Mucosa of rectum (tissue), 2 donors: Measurements from ENCODE around the gene FAM168A.

Experiments used
- H3K27ac ChIP-seq, 2 donors: one replicate each; pipeline ENCODE4 v1.7.0; 2013; ENCODE audit warnings: inconsistent platforms in 2 of 2, low read depth in 2 of 2, low read length in 2 of 2
- H3K27me3 ChIP-seq, 2 donors: one replicate each; pipeline ENCODE4 v1.7.0; 2013; ENCODE audit warnings: low read length in 2 of 2; ENCODE audit not compliant: control insufficient read depth in 2 of 2, insufficient read depth in 2 of 2
- H3K36me3 ChIP-seq, 2 donors: one replicate each; pipeline ENCODE4 v1.7.0; 2013; ENCODE audit warnings: low read length in 2 of 2; ENCODE audit not compliant: control insufficient read depth in 2 of 2, insufficient read depth in 2 of 2
- H3K4me1 ChIP-seq, 2 donors: one replicate each; pipeline ENCODE4 v1.7.0; 2013; ENCODE audit warnings: low read length in 2 of 2, mild to moderate bottlenecking in 1 of 2; ENCODE audit not compliant: control insufficient read depth in 2 of 2, insufficient read depth in 2 of 2
- H3K4me3 ChIP-seq, 2 donors: one replicate each; pipeline ENCODE4 v1.7.0; 2013; ENCODE audit warnings: low read length in 2 of 2
- H3K9ac ChIP-seq, 2 donors: one replicate each; pipeline ENCODE4 v1.7.0; 2013; ENCODE audit warnings: low read length in 2 of 2, low read depth in 1 of 2, mild to moderate bottlenecking in 1 of 2
- H3K9me3 ChIP-seq, 2 donors: one replicate each; pipeline ENCODE4 v1.7.0; 2013; ENCODE audit warnings: low read length in 2 of 2; ENCODE audit not compliant: control insufficient read depth in 2 of 2
- donor health status: healthy.
- donor health status: Normal muscosa, but diverticular disease.

Gene FAM168A

GRCh38 chr11:73464347-73464746, 133.6 kb downstream of the FAM168A start:
- Histone ChIP-seq H3K27me3 (no peaks in the 10 kb centered on the region), H3K36me3 (no peaks in the 10 kb centered on the region), H3K4me3 (no peak overlapping the region), H3K9ac (no peak overlapping the region), H3K27ac (no peak overlapping the region), H3K9me3 (no peaks in the 10 kb centered on the region), H3K4me1 (no peaks in the 10 kb centered on the region)

- Histone ChIP-seq H3K36me3 (no peaks in the 10 kb centered on the region), H3K27me3 (no peaks in the 10 kb centered on the region), H3K27ac (no peak overlapping the region), H3K4me3 (no peak overlapping the region), H3K4me1 (no peaks in the 10 kb centered on the region), H3K9me3 (no peaks in the 10 kb centered on the region), H3K9ac (no peak overlapping the region)
These were observed 134.6 kb downstream of the FAM168A start for GRCh38 chr11:73463359-73463758.

- no peaks in the 10 kb centered on the region for H3K9me3 ChIP-seq
- no peaks in the 10 kb centered on the region for H3K36me3 ChIP-seq
- H3K9ac ChIP-seq = no peak overlapping the region
- H3K27me3 ChIP-seq = no peaks in the 10 kb centered on the region
- no peak overlapping the region for H3K27ac ChIP-seq
- H3K4me1 ChIP-seq = no peaks in the 10 kb centered on the region
- H3K4me3 ChIP-seq = no peak overlapping the region
These were observed 135.9 kb downstream of the FAM168A start for GRCh38 chr11:73461964-73462363.

GRCh38 chr11:73461335-73461840, 136.5 kb downstream of the FAM168A start:
- Histone ChIP-seq H3K9me3 (no peaks in the 10 kb centered on the region), H3K36me3 (no peaks in the 10 kb centered on the region), H3K4me3 (no peak overlapping the region), H3K27ac (no peak overlapping the region), H3K9ac (no peak overlapping the region), H3K27me3 (no peaks in the 10 kb centered on the region), H3K4me1 (no peaks in the 10 kb centered on the region)

GRCh38 chr11:73458201-73458600, 139.7 kb downstream of the FAM168A start:
- no peaks in the 10 kb centered on the region for H3K27me3 ChIP-seq
- H3K9ac ChIP-seq = no peak overlapping the region
- H3K4me3 ChIP-seq = no peak overlapping the region
- H3K36me3 ChIP-seq = no peaks in the 10 kb centered on the region
- H3K9me3 ChIP-seq = no peaks in the 10 kb centered on the region
- H3K27ac ChIP-seq = no peak overlapping the region
- no peaks in the 10 kb centered on the region for H3K4me1 ChIP-seq

GRCh38 chr11:73454987-73455386, 142.9 kb downstream of the FAM168A start:
- Histone ChIP-seq H3K27me3 (no peaks in the 10 kb centered on the region), H3K4me3 (no peak overlapping the region), H3K27ac (no peak overlapping the region), H3K4me1 (no peaks in the 10 kb centered on the region), H3K9me3 (no peaks in the 10 kb centered on the region), H3K9ac (no peak overlapping the region), H3K36me3 (no peaks in the 10 kb centered on the region)

GRCh38 chr11:73453562-73453961, 144.3 kb downstream of the FAM168A start:
- Histone ChIP-seq H3K4me1 (no peaks in the 10 kb centered on the region), H3K27ac (no peak overlapping the region), H3K9me3 (no peaks in the 10 kb centered on the region), H3K9ac (no peak overlapping the region), H3K36me3 (no peaks in the 10 kb centered on the region), H3K4me3 (no peak overlapping the region), H3K27me3 (no peaks in the 10 kb centered on the region)

GRCh38 chr11:73452726-73453125, 145.2 kb downstream of the FAM168A start:
- Histone ChIP-seq H3K4me3 (no peak overlapping the region), H3K9ac (no peak overlapping the region), H3K27ac (no peak overlapping the region), H3K27me3 (no peaks in the 10 kb centered on the region), H3K36me3 (no peaks in the 10 kb centered on the region), H3K9me3 (no peaks in the 10 kb centered on the region), H3K4me1 (no peaks in the 10 kb centered on the region)

- no peaks in the 10 kb centered on the region for H3K36me3 ChIP-seq
These were observed 146.0 kb downstream of the FAM168A start for GRCh38 chr11:73451896-73452295.

GRCh38 chr11:73446766-73447165, 151.1 kb downstream of the FAM168A start:
- Histone ChIP-seq H3K4me3 (no peak overlapping the region), H3K27me3 (no peaks in the 10 kb centered on the region), H3K27ac (no peak overlapping the region), H3K9me3 (no peaks in the 10 kb centered on the region), H3K9ac (no peak overlapping the region), H3K4me1 (peaks cover 0 to 3% of the 10 kb centered on the region in 2 donors), H3K36me3 (no peaks in the 10 kb centered on the region)

More at GRCh38 chr11:73451896-73452295, 146.0 kb downstream of the FAM168A start:
- Histone ChIP-seq H3K9me3 (no peaks in the 10 kb centered on the region), H3K9ac (no peak overlapping the region), H3K4me1 (no peaks in the 10 kb centered on the region), H3K4me3 (no peak overlapping the region), H3K27me3 (no peaks in the 10 kb centered on the region), H3K27ac (no peak overlapping the region)

- H3K27ac ChIP-seq = no peak overlapping the region
These were observed 151.9 kb downstream of the FAM168A start for GRCh38 chr11:73445980-73446379.

More at GRCh38 chr11:73445980-73446379, 151.9 kb downstream of the FAM168A start:
- no peak overlapping the region for H3K9ac ChIP-seq
- no peak overlapping the region for H3K4me3 ChIP-seq
- H3K27me3 ChIP-seq = no peaks in the 10 kb centered on the region
- no peaks in the 10 kb centered on the region for H3K9me3 ChIP-seq
- no peaks in the 10 kb centered on the region for H3K36me3 ChIP-seq
- peaks cover 0 to 3% of the 10 kb centered on the region in 2 donors for H3K4me1 ChIP-seq
